H9 (cell line): ENCODE measurements around the gene IQGAP2. TPM values are rescaled to one million over a fixed set of nuclear protein-coding genes. Genes with fewer than 3 reads are reported as not detected.

Experiments
- DNase-seq: peaks from one replicate; pipeline ENCODE4 v3.0.0-alpha.2; 2017
- H2AFZ ChIP-seq: one replicate; pipeline ENCODE4 v1.6.1; 2013; ENCODE audit warnings: mild to moderate bottlenecking, low read length, control low read depth, moderate library complexity
- H2AK5ac ChIP-seq: 2 replicates; pipeline ENCODE4 v1.6.1; 2013; ENCODE audit warnings: low read length, control low read depth, mixed read lengths; ENCODE audit not compliant: insufficient read length
- H2BK120ac ChIP-seq: one replicate; pipeline ENCODE4 v1.6.1; 2013; ENCODE audit warnings: low read depth, mild to moderate bottlenecking, low read length, control low read depth, inconsistent platforms; ENCODE audit not compliant: poor library complexity, severe bottlenecking
- H2BK12ac ChIP-seq: 2 replicates; pipeline ENCODE4 v1.6.1; 2013; ENCODE audit warnings: low read length, control low read depth, mixed read lengths, low read depth; ENCODE audit not compliant: insufficient read length
- H2BK15ac ChIP-seq: 2 replicates; pipeline ENCODE4 v1.6.1; 2013; ENCODE audit warnings: low read depth, low read length, control low read depth
- H2BK20ac ChIP-seq: one replicate; pipeline ENCODE4 v1.6.1; 2013; ENCODE audit warnings: low read depth, mild to moderate bottlenecking, low read length, control low read depth, inconsistent platforms; ENCODE audit not compliant: poor library complexity, severe bottlenecking
- H2BK5ac ChIP-seq: 2 replicates; pipeline ENCODE4 v1.6.1; 2013; ENCODE audit warnings: low read length, control low read depth, mixed read lengths; ENCODE audit not compliant: insufficient read length
- H3K14ac ChIP-seq: 2 replicates; pipeline ENCODE4 v1.6.1; 2013; ENCODE audit warnings: low read length, control low read depth; ENCODE audit not compliant: insufficient read depth
- H3K18ac ChIP-seq: 2 replicates; pipeline ENCODE4 v1.6.1; 2013; ENCODE audit warnings: low read depth, mild to moderate bottlenecking, mixed read lengths, low read length, control low read depth; ENCODE audit not compliant: insufficient read length
- H3K23ac ChIP-seq: 2 replicates; pipeline ENCODE4 v1.6.1; 2013; ENCODE audit warnings: low read length, control low read depth, mixed read lengths, low read depth; ENCODE audit not compliant: insufficient read length
- H3K23me2 ChIP-seq: 2 replicates; pipeline ENCODE4 v1.6.1; 2013; ENCODE audit warnings: low read depth, mild to moderate bottlenecking, mixed read lengths, low read length, control low read depth; ENCODE audit not compliant: insufficient read length, poor library complexity, severe bottlenecking
- H3K27ac ChIP-seq: 2 replicates; pipeline ENCODE4 v1.5.1; 2013; ENCODE audit warnings: low read length, control low read depth, mixed read lengths, low read depth; ENCODE audit not compliant: insufficient read length
- H3K27me3 ChIP-seq: 2 replicates; pipeline ENCODE4 v1.6.1; 2013; ENCODE audit warnings: low read length, control low read depth, inconsistent platforms; ENCODE audit not compliant: insufficient read depth
- H3K4ac ChIP-seq: 2 replicates; pipeline ENCODE4 v1.6.1; 2013; ENCODE audit warnings: low read depth, mild to moderate bottlenecking, control low read depth, inconsistent platforms, low read length, moderate library complexity
- H3K4me1 ChIP-seq: 2 replicates; pipeline ENCODE4 v1.6.1; 2013; ENCODE audit warnings: low read length, control low read depth, inconsistent platforms; ENCODE audit not compliant: insufficient read depth
- H3K4me2 ChIP-seq: 2 replicates; pipeline ENCODE4 v1.6.1; 2013; ENCODE audit warnings: low read length, control low read depth, mixed read lengths; ENCODE audit not compliant: insufficient read length, insufficient read depth
- H3K56ac ChIP-seq: 2 replicates; pipeline ENCODE4 v1.6.1; 2013; ENCODE audit warnings: low read depth, mild to moderate bottlenecking, mixed read lengths, low read length, control low read depth; ENCODE audit not compliant: insufficient read length
- H3K79me1 ChIP-seq: 2 replicates; pipeline ENCODE4 v1.6.1; 2013; ENCODE audit warnings: low read depth, mild to moderate bottlenecking, moderate library complexity, low read length, control low read depth, inconsistent platforms; ENCODE audit not compliant: insufficient read depth, poor library complexity, severe bottlenecking
- H3K79me2 ChIP-seq: 2 replicates; pipeline ENCODE4 v1.6.1; 2013; ENCODE audit warnings: low read length, control low read depth, inconsistent platforms; ENCODE audit not compliant: insufficient read depth
- H3K9ac ChIP-seq: 2 replicates; pipeline ENCODE4 v1.6.1; 2013; ENCODE audit warnings: low read length, control low read depth, mixed read lengths; ENCODE audit not compliant: insufficient read length; ENCODE audit errors: extremely low read depth
- H3K9me3 ChIP-seq: one replicate; pipeline ENCODE4 v1.6.1; 2013; ENCODE audit warnings: low read depth, low read length, inconsistent platforms; ENCODE audit not compliant: control insufficient read depth
- H3T11ph ChIP-seq: one replicate; pipeline ENCODE4 v1.6.1; 2013; ENCODE audit warnings: mild to moderate bottlenecking, low read length, control low read depth, inconsistent platforms
- H4K20me1 ChIP-seq: one replicate; pipeline ENCODE4 v1.6.1; 2013; ENCODE audit not compliant: control insufficient read depth, insufficient read length, insufficient read depth
- H4K5ac ChIP-seq: 2 replicates; pipeline ENCODE4 v1.6.1; 2013; ENCODE audit warnings: low read depth, mild to moderate bottlenecking, mixed read lengths, low read length, control low read depth; ENCODE audit not compliant: insufficient read length
- H4K8ac ChIP-seq: replicated peaks from 2 replicates; pipeline ENCODE4 v1.6.1; 2013; ENCODE audit warnings: low read length, control low read depth, mixed read lengths, low read depth; ENCODE audit not compliant: insufficient read length
- H4K91ac ChIP-seq: 2 replicates; pipeline ENCODE4 v1.6.1; 2013; ENCODE audit warnings: low read depth, mild to moderate bottlenecking, moderate library complexity, mixed read lengths, low read length, control low read depth; ENCODE audit not compliant: insufficient read length
- H3K27ac Mint-ChIP-seq, 3 experiments: 2 replicates in 2 of 3; 3 replicates in 1 of 3; pipeline ENCODE4 v1.8.0; 2020 to 2021; ENCODE audit warnings: mixed read lengths in 3 of 3, mild to moderate bottlenecking in 1 of 3, moderate library complexity in 1 of 3
- H3K27me3 Mint-ChIP-seq: 2 replicates; pipeline ENCODE4 v1.8.0; 2021; ENCODE audit warnings: low read depth, mild to moderate bottlenecking, moderate library complexity, mixed read lengths
- H3K36me3 Mint-ChIP-seq, 3 experiments: 2 replicates in 2 of 3; 3 replicates in 1 of 3; pipeline ENCODE4 v1.8.0; 2020 to 2021; ENCODE audit warnings: low read depth in 3 of 3, mixed read lengths in 3 of 3; ENCODE audit not compliant: insufficient read depth in 1 of 3
- H3K4me1 Mint-ChIP-seq, 2 experiments: 2 replicates each; pipeline ENCODE4 v1.8.0; 2020; ENCODE audit warnings: mixed read lengths in 2 of 2
- H3K4me3 Mint-ChIP-seq, 2 experiments: 2 replicates in 1 of 2; 3 replicates in 1 of 2; pipeline ENCODE4 v1.8.0; 2020 to 2021; ENCODE audit warnings: mild to moderate bottlenecking in 2 of 2, mixed read lengths in 2 of 2, moderate library complexity in 1 of 2
- H3K9me3 Mint-ChIP-seq, 2 experiments: 2 replicates in 1 of 2; 3 replicates in 1 of 2; pipeline ENCODE4 v1.8.0; 2020; ENCODE audit warnings: mild to moderate bottlenecking in 2 of 2, mixed read lengths in 2 of 2, moderate library complexity in 1 of 2
- WGBS: extraction: QIAGEN DNeasy Blood & Tissue Kit; methylation state at CpG from one replicate; pipeline ENCODE4 v1.1.7; 2013; ENCODE audit warnings: missing lambda C conversion rate, low lambda C conversion rate, mixed read lengths; ENCODE audit not compliant: insufficient read length; ENCODE audit errors: extremely low coverage; 5-methylcytosine and 5-hydroxymethylcytosine counted together
- total RNA-seq: library from RNA; stranded (reverse); gene quantifications from 2 replicates; pipeline ENCODE4 v1.2.1, GENCODE V29; 2021
- TF ChIP-seq, protein P1 (sequence below): fragments of 200-600 bp; sonication (generic); conservative IDR thresholded peaks from 3 replicates; pipeline ENCODE4 v1.8.0; 2021; ENCODE audit warnings: antibody characterized with exemption, mild to moderate bottlenecking

The IQGAP2 gene
- total RNA-seq, 1 experiment from 2014 or later, result 22.5 TPM

DNA sequence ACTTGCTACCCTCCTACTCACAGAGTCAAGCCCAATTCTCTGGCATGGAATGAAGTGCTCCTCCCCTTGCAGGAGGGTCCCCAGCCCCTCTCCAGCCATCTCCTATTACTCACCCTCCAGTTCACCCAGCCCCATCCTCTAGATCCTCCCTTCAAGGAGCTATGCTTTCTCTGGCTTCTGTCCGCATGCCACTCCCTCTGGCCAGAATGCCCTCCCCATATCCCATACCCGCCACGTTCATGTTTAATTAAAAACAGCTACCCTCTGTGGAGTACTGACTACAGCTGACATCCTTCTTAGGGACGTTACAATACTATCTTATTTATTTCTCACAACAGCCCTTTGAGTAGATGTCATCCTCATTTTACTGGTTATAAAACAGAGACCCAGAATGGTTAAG lies 315.8 kb downstream of the IQGAP2 start:
- Histone ChIP-seq H3K18ac (no peak overlapping the region), H2BK15ac (no peak overlapping the region), H3K4ac (no peak overlapping the region), H3K56ac (no peak overlapping the region), H3K23me2 (peaks cover 18% of the 10 kb centered on the region), H2AFZ (no peak overlapping the region), H3K4me1 (peaks cover 4% of the 10 kb centered on the region; the same call in 1 of the 2 replicates), H3K79me1 (peaks cover 8% of the 10 kb centered on the region), H4K20me1 (no peaks in the 10 kb centered on the region), H3K9me3 (no peaks in the 10 kb centered on the region), H4K8ac (no peak overlapping the region), H2BK5ac (no peak overlapping the region), H2BK12ac (no peak overlapping the region), H3K14ac (no peak overlapping the region), H4K91ac (no peak overlapping the region), H3K27me3 (peaks cover 2% of the 10 kb centered on the region; the same call in 1 of the 2 replicates), H4K5ac (no peak overlapping the region), H2BK20ac (no peak overlapping the region), H3K9ac (no peak overlapping the region), H3K27ac (no peak overlapping the region), H3K4me2 (no peak overlapping the region), H2AK5ac (no peak overlapping the region), H3K23ac (no peak overlapping the region), H2BK120ac (no peak overlapping the region), H3K79me2 (no peaks in the 10 kb centered on the region; the same call in 1 of the 2 replicates), H3T11ph (no peak overlapping the region)
- DNase-seq, result no peak
- Mint-ChIP-seq H3K27ac (no peak overlapping the region; a peak in 1 of 7 replicates), H3K27me3 (peaks cover 22% of the 10 kb centered on the region), H3K36me3 (peaks cover 3 to 4% (median 4%) of the 10 kb centered on the region in 3 experiments; a peak in 4 of 7 replicates), H3K9me3 (no peaks in the 10 kb centered on the region), H3K4me1 (peaks cover 12 to 16% of the 10 kb centered on the region in 2 experiments), H3K4me3 (no peak overlapping the region)
- TF ChIP-seq, protein P1, sequence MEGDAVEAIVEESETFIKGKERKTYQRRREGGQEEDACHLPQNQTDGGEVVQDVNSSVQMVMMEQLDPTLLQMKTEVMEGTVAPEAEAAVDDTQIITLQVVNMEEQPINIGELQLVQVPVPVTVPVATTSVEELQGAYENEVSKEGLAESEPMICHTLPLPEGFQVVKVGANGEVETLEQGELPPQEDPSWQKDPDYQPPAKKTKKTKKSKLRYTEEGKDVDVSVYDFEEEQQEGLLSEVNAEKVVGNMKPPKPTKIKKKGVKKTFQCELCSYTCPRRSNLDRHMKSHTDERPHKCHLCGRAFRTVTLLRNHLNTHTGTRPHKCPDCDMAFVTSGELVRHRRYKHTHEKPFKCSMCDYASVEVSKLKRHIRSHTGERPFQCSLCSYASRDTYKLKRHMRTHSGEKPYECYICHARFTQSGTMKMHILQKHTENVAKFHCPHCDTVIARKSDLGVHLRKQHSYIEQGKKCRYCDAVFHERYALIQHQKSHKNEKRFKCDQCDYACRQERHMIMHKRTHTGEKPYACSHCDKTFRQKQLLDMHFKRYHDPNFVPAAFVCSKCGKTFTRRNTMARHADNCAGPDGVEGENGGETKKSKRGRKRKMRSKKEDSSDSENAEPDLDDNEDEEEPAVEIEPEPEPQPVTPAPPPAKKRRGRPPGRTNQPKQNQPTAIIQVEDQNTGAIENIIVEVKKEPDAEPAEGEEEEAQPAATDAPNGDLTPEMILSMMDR, result no peak
- no CpG with 5 or more reads among the region's 4 CpGs for WGBS
